GM21360 (cell line): ENCODE results near the gene CCDC198.

Experiments used
- ATAC-seq: cut with Tn5 transposase; IDR thresholded peaks from one replicate; pipeline ENCODE4 v1.9.1; 2021; ENCODE audit warnings: mild to moderate bottlenecking, moderate library complexity; ENCODE audit not compliant: unreplicated experiment

CCDC198 gene

GRCh38 chr14:57464008-57464730 lies 29.5 kb downstream of the CCDC198 start:
- ATAC-seq = no peak

- no peak for ATAC-seq
Measured at GRCh38 chr14:57462551-57462950, 31.1 kb downstream of the CCDC198 start.

- ATAC-seq = no peak
Measured at GRCh38 chr14:57461777-57462320, 31.8 kb downstream of the CCDC198 start.

- no peak for ATAC-seq
Measured at GRCh38 chr14:57435923-57436322, 57.7 kb downstream of the CCDC198 start.

GRCh38 chr14:57420986-57421385 lies 72.7 kb downstream of the CCDC198 start:
- ATAC-seq = no peak

- ATAC-seq = no peak
Measured at GRCh38 chr14:57420033-57420432, 73.6 kb downstream of the CCDC198 start.
